ENCODE measurements around the gene PIEZO2.

GRCh38 chr18:11037533-11038240 is 111.7 kb downstream of the PIEZO2 start:
- TF ChIP-seq, protein P1, sequence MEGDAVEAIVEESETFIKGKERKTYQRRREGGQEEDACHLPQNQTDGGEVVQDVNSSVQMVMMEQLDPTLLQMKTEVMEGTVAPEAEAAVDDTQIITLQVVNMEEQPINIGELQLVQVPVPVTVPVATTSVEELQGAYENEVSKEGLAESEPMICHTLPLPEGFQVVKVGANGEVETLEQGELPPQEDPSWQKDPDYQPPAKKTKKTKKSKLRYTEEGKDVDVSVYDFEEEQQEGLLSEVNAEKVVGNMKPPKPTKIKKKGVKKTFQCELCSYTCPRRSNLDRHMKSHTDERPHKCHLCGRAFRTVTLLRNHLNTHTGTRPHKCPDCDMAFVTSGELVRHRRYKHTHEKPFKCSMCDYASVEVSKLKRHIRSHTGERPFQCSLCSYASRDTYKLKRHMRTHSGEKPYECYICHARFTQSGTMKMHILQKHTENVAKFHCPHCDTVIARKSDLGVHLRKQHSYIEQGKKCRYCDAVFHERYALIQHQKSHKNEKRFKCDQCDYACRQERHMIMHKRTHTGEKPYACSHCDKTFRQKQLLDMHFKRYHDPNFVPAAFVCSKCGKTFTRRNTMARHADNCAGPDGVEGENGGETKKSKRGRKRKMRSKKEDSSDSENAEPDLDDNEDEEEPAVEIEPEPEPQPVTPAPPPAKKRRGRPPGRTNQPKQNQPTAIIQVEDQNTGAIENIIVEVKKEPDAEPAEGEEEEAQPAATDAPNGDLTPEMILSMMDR (IDR thresholded peaks at IDR 0.05; ENCODE audit: low read depth, low read length, poor library complexity, severe bottlenecking): no peak
- no peak for TF ChIP-seq EZH2phosphoT487 (IDR thresholded peaks at IDR 0.05; ENCODE audit: borderline replicate concordance, low read length)

Data from DOHH2 (cell line).